SK-N-SH (cell line): ENCODE data around the gene C10orf143.

ENCODE experiments used
- CHD2 ChIP-seq: fragments of 150-350 bp; IDR thresholded peaks from 2 replicates; pipeline ENCODE4 v1.6.1; 2018; ENCODE audit warnings: low read length; ENCODE audit not compliant: partially characterized antibody
- EP300 ChIP-seq, 2 experiments: IDR thresholded peaks; 2 replicates each; pipeline versions ENCODE4 v1.4.0 to v1.6.1; 2012; ENCODE audit warnings: borderline replicate concordance in 1 of 2, low read depth in 1 of 2, low read length in 1 of 2
- FOXM1 ChIP-seq: IDR thresholded peaks from 2 replicates; pipeline ENCODE4 v1.4.0; 2012; ENCODE audit warnings: low read depth, mild to moderate bottlenecking
- POLR2AphosphoS5 ChIP-seq: IDR thresholded peaks from 2 replicates; pipeline ENCODE4 v1.6.1; 2012; ENCODE audit warnings: low read depth, low read length
- TCF12 ChIP-seq: IDR thresholded peaks from 2 replicates; pipeline ENCODE4 v1.4.0; 2012
- YY1 ChIP-seq: IDR thresholded peaks from 2 replicates; pipeline ENCODE4 v1.4.0; 2012; ENCODE audit warnings: low read depth, mild to moderate bottlenecking
- TF ChIP-seq, protein P1 (sequence below): fragments of 200-600 bp; sonication (generic); IDR thresholded peaks from 2 replicates; pipeline ENCODE4 v1.6.1; 2017; ENCODE audit warnings: antibody characterized with exemption, mild to moderate bottlenecking, moderate library complexity

DNA sequence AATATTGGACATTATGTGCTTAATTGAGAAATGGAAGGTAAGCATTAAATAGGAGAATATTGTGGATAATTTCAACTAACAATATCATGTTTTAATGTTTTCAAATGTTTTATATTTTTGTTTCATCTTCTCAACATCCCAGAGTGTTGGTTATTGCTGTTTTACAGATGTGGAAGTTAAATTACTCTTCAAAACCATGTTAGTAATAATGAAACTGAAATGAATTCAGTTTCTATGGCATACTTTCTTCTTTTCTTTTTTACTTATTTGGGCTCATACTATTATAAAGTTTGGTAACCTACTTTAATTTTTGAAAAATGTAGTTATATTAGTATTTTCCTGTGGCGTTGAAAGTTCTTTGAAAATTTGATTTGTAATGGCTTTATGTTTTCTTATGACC is 29.8 kb upstream of the C10orf143 start:
- TF ChIP-seq, protein P1, sequence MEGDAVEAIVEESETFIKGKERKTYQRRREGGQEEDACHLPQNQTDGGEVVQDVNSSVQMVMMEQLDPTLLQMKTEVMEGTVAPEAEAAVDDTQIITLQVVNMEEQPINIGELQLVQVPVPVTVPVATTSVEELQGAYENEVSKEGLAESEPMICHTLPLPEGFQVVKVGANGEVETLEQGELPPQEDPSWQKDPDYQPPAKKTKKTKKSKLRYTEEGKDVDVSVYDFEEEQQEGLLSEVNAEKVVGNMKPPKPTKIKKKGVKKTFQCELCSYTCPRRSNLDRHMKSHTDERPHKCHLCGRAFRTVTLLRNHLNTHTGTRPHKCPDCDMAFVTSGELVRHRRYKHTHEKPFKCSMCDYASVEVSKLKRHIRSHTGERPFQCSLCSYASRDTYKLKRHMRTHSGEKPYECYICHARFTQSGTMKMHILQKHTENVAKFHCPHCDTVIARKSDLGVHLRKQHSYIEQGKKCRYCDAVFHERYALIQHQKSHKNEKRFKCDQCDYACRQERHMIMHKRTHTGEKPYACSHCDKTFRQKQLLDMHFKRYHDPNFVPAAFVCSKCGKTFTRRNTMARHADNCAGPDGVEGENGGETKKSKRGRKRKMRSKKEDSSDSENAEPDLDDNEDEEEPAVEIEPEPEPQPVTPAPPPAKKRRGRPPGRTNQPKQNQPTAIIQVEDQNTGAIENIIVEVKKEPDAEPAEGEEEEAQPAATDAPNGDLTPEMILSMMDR: no peak
- TF ChIP-seq YY1 (no peak), TCF12 (no peak), FOXM1 (no peak), CHD2 (no peak), EP300 (IDR thresholded peaks at IDR 0.05; ENCODE audit: borderline replicate concordance in 1 of 2, low read depth in 1 of 2, low read length in 1 of 2) (no peak), POLR2AphosphoS5 (no peak)
